IMR-90 (cell line): Measurements from ENCODE around the gene SSU72. TPM values are rescaled to one million over a fixed set of nuclear protein-coding genes. Genes with fewer than 3 reads are reported as not detected.

Experiments
- ATAC-seq: fragments of 200-7000 bp; cut with Tn5 transposase; 2 replicates; pipeline ENCODE4 v1.9.1; 2020; ENCODE audit warnings: low read depth, mild to moderate bottlenecking, moderate library complexity
- BruUV-seq: library from RNA; stranded (reverse); fragments of 400-500 nt; replicated peaks from 2 replicates; lab custom pipeline; 2021; lab: Mats Ljungman, UMichigan
- CTCF ChIA-PET: fragments of 300-600 bp; formaldehyde crosslinking; extraction: SDS; loops from one replicate; lab custom pipeline; 2021; ENCODE audit warnings: antibody characterized with exemption; lab: Yijun Ruan, JAX
- POLR2A ChIA-PET: fragments of 300-600 bp; sonication (Branson Sonifier 250); formaldehyde crosslinking; loops from one replicate; lab custom pipeline; 2022; ENCODE audit warnings: antibody characterized with exemption; ENCODE audit not compliant: unreplicated experiment; lab: Charles Lee
- DNase-seq: peaks from one replicate; pipeline ENCODE4 v3.0.0; 2013
- H2AFZ ChIP-seq: replicated peaks from 2 replicates; pipeline ENCODE3; 2013; ENCODE audit warnings: low read length, mild to moderate bottlenecking; ENCODE audit not compliant: poor library complexity
- H2AK5ac ChIP-seq: 2 replicates; pipeline ENCODE4 v1.6.1; 2013; ENCODE audit warnings: low read depth, low read length, inconsistent platforms
- H2AK9ac ChIP-seq: replicated peaks from 2 replicates; pipeline ENCODE3; 2013; ENCODE audit warnings: mild to moderate bottlenecking, low read depth, low read length, moderate library complexity; ENCODE audit not compliant: poor library complexity
- H2BK120ac ChIP-seq: 2 replicates; pipeline ENCODE4 v1.6.1; 2013; ENCODE audit warnings: low read depth, low read length, inconsistent platforms
- H2BK15ac ChIP-seq: 3 replicates; pipeline ENCODE4 v1.6.1; 2013; ENCODE audit warnings: low read depth, low read length, inconsistent platforms
- H2BK20ac ChIP-seq: 2 replicates; pipeline ENCODE4 v1.6.1; 2013; ENCODE audit warnings: low read depth, mild to moderate bottlenecking, inconsistent platforms, low read length, moderate library complexity
- H2BK5ac ChIP-seq: 2 replicates; pipeline ENCODE4 v1.6.1; 2013; ENCODE audit warnings: mild to moderate bottlenecking, low read depth, low read length, inconsistent platforms; ENCODE audit not compliant: poor library complexity, severe bottlenecking
- H3K14ac ChIP-seq: replicated peaks from 2 replicates; pipeline ENCODE4 v1.6.1; 2013; ENCODE audit warnings: low read depth, low read length, inconsistent platforms
- H3K18ac ChIP-seq: 2 replicates; pipeline ENCODE4 v1.6.1; 2013; ENCODE audit warnings: low read depth, low read length, control low read depth
- H3K23ac ChIP-seq: 2 replicates; pipeline ENCODE4 v1.6.1; 2013; ENCODE audit warnings: low read depth, low read length, inconsistent platforms
- H3K27ac ChIP-seq: 2 replicates; pipeline ENCODE4 v1.5.1; 2013; ENCODE audit warnings: mild to moderate bottlenecking, control low read depth, low read length; ENCODE audit not compliant: insufficient read depth
- H3K27me3 ChIP-seq: 2 replicates; pipeline ENCODE4 v1.6.1; 2013; ENCODE audit warnings: low read length; ENCODE audit not compliant: control insufficient read depth, insufficient read depth
- H3K36me3 ChIP-seq: 2 replicates; pipeline ENCODE4 v1.6.1; 2013; ENCODE audit warnings: low read length, mixed read lengths; ENCODE audit not compliant: control insufficient read depth, insufficient read depth
- H3K4ac ChIP-seq: 2 replicates; pipeline ENCODE4 v1.6.1; 2013; ENCODE audit warnings: low read depth, low read length, inconsistent platforms
- H3K4me1 ChIP-seq: 2 replicates; pipeline ENCODE4 v1.6.1; 2013; ENCODE audit warnings: low read length, mixed read lengths; ENCODE audit not compliant: control insufficient read depth, insufficient read depth
- H3K4me2 ChIP-seq: 2 replicates; pipeline ENCODE4 v1.6.1; 2013; ENCODE audit warnings: low read depth, mild to moderate bottlenecking, control low read depth, low read length, moderate library complexity
- H3K4me3 ChIP-seq: 2 replicates; pipeline ENCODE4 v1.5.1; 2013; ENCODE audit warnings: low read depth, mild to moderate bottlenecking, control low read depth, low read length, moderate library complexity; ENCODE audit not compliant: insufficient read depth
- H3K56ac ChIP-seq: 2 replicates; pipeline ENCODE4 v1.6.1; 2013; ENCODE audit warnings: low read length, inconsistent platforms; ENCODE audit not compliant: insufficient read depth; ENCODE audit errors: extremely low read depth
- H3K79me1 ChIP-seq, 2 experiments: 2 replicates each; pipeline ENCODE4 v1.6.1; 2013; ENCODE audit warnings: low read length in 2 of 2, inconsistent platforms in 1 of 2, low read depth in 1 of 2
- H3K9ac ChIP-seq: 2 replicates; pipeline ENCODE4 v1.6.1; 2013; ENCODE audit warnings: low read depth, low read length, control low read depth
- H3K9me1 ChIP-seq: 2 replicates; pipeline ENCODE4 v1.6.1; 2013; ENCODE audit warnings: low read length, inconsistent platforms; ENCODE audit not compliant: insufficient read depth
- H3K9me3 ChIP-seq: 2 replicates; pipeline ENCODE4 v1.6.1; 2013; ENCODE audit warnings: low read length; ENCODE audit not compliant: control insufficient read depth, insufficient read depth
- H4K20me1 ChIP-seq: 2 replicates; pipeline ENCODE4 v1.6.1; 2013; ENCODE audit warnings: low read length, inconsistent platforms; ENCODE audit not compliant: insufficient read depth
- H4K5ac ChIP-seq: 2 replicates; pipeline ENCODE4 v1.6.1; 2013; ENCODE audit warnings: mild to moderate bottlenecking, low read depth, low read length, control low read depth
- H4K8ac ChIP-seq, 2 experiments: 2 replicates each; pipeline ENCODE4 v1.6.1; 2013; ENCODE audit warnings: low read depth in 2 of 2, low read length in 2 of 2, control low read depth in 1 of 2, inconsistent platforms in 1 of 2
- H4K91ac ChIP-seq: 2 replicates; pipeline ENCODE4 v1.6.1; 2013; ENCODE audit warnings: low read depth, low read length, inconsistent platforms; ENCODE audit not compliant: insufficient read depth
- CEBPB ChIP-seq: IDR thresholded peaks from 2 replicates; pipeline ENCODE4 v1.6.1; 2012; ENCODE audit warnings: low read depth, low read length, improper control_type of control experiment
- CHD1 ChIP-seq: IDR thresholded peaks from 2 replicates; pipeline ENCODE4 v1.6.1; 2012; ENCODE audit warnings: low read depth, low read length, improper control_type of control experiment
- RFX5 ChIP-seq: IDR thresholded peaks from 2 replicates; pipeline ENCODE4 v1.8.0; 2012; ENCODE audit warnings: low read depth, mild to moderate bottlenecking, low read length, moderate library complexity
- SMC3 ChIP-seq: fragments of 150-350 bp; IDR thresholded peaks from 2 replicates; pipeline ENCODE4 v1.6.1; 2016; ENCODE audit warnings: low read depth, mild to moderate bottlenecking, antibody characterized with exemption, low read length, moderate library complexity
- WGBS, 2 experiments: methylation state at CpG; one replicate each; pipeline versions ENCODE4 v1.1.5 to v1.1.7; 2013; ENCODE audit warnings: missing lambda C conversion rate in 2 of 2; ENCODE audit not compliant: insufficient read length in 1 of 2; ENCODE audit errors: extremely low coverage in 2 of 2; 5-methylcytosine and 5-hydroxymethylcytosine counted together
- dilution Hi-C: fragments of 300-500 bp; cut with HindIII; formaldehyde crosslinking; loops from one replicate; pipeline ENCODE4 v1.14.3; 2018; ENCODE audit warnings: low sequenced_read_pairs; ENCODE audit not compliant: unreplicated experiment
- in situ Hi-C: fragments of 300-500 bp; cut with MboI; formaldehyde crosslinking; loops from 3 replicates; pipeline ENCODE4 v1.14.3; 2019; ENCODE audit warnings: low sequenced_read_pairs, inconsistent platforms, mixed read lengths
- intact Hi-C: fragments of 100-400 bp; cut with micrococcal nuclease; formaldehyde crosslinking; loops from 2 replicates; pipeline ENCODE4 v1.10.0; 2022
- polyA plus RNA-seq, 3 experiments: library from polyadenylated mRNA; depleted of rRNA; stranded (reverse); fragments of >200 nt; gene quantifications; 2 replicates each; pipeline ENCODE4 v1.2.3, GENCODE V29; 2012; ENCODE audit warnings: low replicate concordance in 1 of 3
- total RNA-seq: library from RNA; depleted of rRNA; stranded (reverse); fragments of >200 nt; gene quantifications from 2 replicates; pipeline ENCODE4 v1.2.3, GENCODE V29; 2012

SSU72 gene
- total and polyA plus RNA-seq, 2 of the 4 experiments (the other 2 are of a cell fraction): 33.7 to 88.4 TPM

- Histone ChIP-seq H3K14ac (no peak overlapping the region), H3K4me2 (no peak overlapping the region), H3K27me3 (no peaks in the 10 kb centered on the region), H3K79me1 (0 out of 4 replicates have a peak, but pooled peaks cover 0 to 3% of the 10 kb centered on the region in 2 experiments), H2AK9ac (no peak overlapping the region), H3K9ac (no peak overlapping the region), H3K36me3 (no peaks in the 10 kb centered on the region), H4K5ac (no peak overlapping the region), H3K23ac (no peak overlapping the region), H2BK5ac (no peak overlapping the region), H3K4me1 (no peaks in the 10 kb centered on the region), H3K9me1 (no peaks in the 10 kb centered on the region), H3K9me3 (no peaks in the 10 kb centered on the region), H2AFZ (no peak overlapping the region), H2BK120ac (no peak overlapping the region), H3K27ac (no peak overlapping the region), H4K20me1 (no peaks in the 10 kb centered on the region), H3K56ac (no peak overlapping the region), H2BK20ac (no peak overlapping the region), H2BK15ac (no peak overlapping the region), H4K8ac (no peak overlapping the region), H3K4me3 (no peak overlapping the region), H2AK5ac (no peak overlapping the region), H3K4ac (no peak overlapping the region), H3K18ac (no peak overlapping the region), H4K91ac (no peak overlapping the region)
- DNase-seq: no peak
- in situ Hi-C loops: no loop called here
- ChIA-PET CTCF (no interaction called here), POLR2A (no interaction called here)
- intact Hi-C loops: no loop called here
- no peak for ATAC-seq
- BruUV-seq: no TSS peak
- no peak for TF ChIP-seq SMC3
- TF ChIP-seq CHD1: no peak
- TF ChIP-seq RFX5: no peak
- no peak for TF ChIP-seq CEBPB
- 79% methylated on average over 8 of the region's 13 CpGs; no CpG with 5 or more reads in 1 of the 2 experiments for WGBS, 2 experiments
- dilution Hi-C loops: no loop called here
Observed at GRCh38 chr1:1606232-1606631, 31.6 kb upstream of the SSU72 start.
